NB4 (cell line): ENCODE results near the gene CSRP1.
A peak's percentile ranks its signal among the peaks of the same experiment; 100 is the strongest.

Experiments used
- DNase-seq: peaks from one replicate; pipeline ENCODE4 v3.0.0; 2010; ENCODE audit warnings: low read depth
- H3K4me3 ChIP-seq: one replicate; pipeline ENCODE4 v1.5.1; 2011; ENCODE audit warnings: mild to moderate bottlenecking, low read depth, low read length, moderate library complexity
- CTCF ChIP-seq: IDR thresholded peaks from one replicate; pipeline ENCODE4 v1.5.1; 2012; ENCODE audit warnings: low read depth, low read length
- MAX ChIP-seq: IDR thresholded peaks from 2 replicates; pipeline ENCODE4 v1.6.1; 2011; ENCODE audit warnings: low read depth, low read length
- MYC ChIP-seq: IDR thresholded peaks from 2 replicates; pipeline ENCODE4 v1.6.1; 2011; ENCODE audit warnings: low read depth, low read length
- POLR2A ChIP-seq: IDR thresholded peaks from 2 replicates; pipeline ENCODE4 v1.6.1; 2011; ENCODE audit warnings: mild to moderate bottlenecking; ENCODE audit not compliant: insufficient read length; ENCODE audit errors: extremely low read depth

CSRP1 gene

GRCh38 chr1:201459052-201459451 is 47.9 kb downstream of the CSRP1 start:
- DNase-seq: no peak
- H3K4me3 ChIP-seq: no peak overlapping the region
- TF ChIP-seq POLR2A (no peak), CTCF (no peak), MYC (no peak), MAX (no peak)

GRCh38 chr1:201457508-201457960 is 49.4 kb downstream of the CSRP1 start:
- TF ChIP-seq MYC (no peak), POLR2A (no peak), CTCF (no peak), MAX (no peak)
- no peak for DNase-seq
- no peak overlapping the region for H3K4me3 ChIP-seq

GRCh38 chr1:201456499-201457309 is 50.2 kb downstream of the CSRP1 start:
- H3K4me3 ChIP-seq: no peak overlapping the region
- peak; percentile 60 for DNase-seq
- TF ChIP-seq CTCF: no peak
- TF ChIP-seq POLR2A: no peak
- TF ChIP-seq MAX: no peak
- TF ChIP-seq MYC: no peak

- TF ChIP-seq CTCF: no peak
- no peak for TF ChIP-seq MAX
- DNase-seq: no peak
These were observed 51.8 kb downstream of the CSRP1 start for GRCh38 chr1:201455098-201455497.

GRCh38 chr1:201454608-201455007 is 52.3 kb downstream of the CSRP1 start:
- no peak overlapping the region for H3K4me3 ChIP-seq
- no peak for TF ChIP-seq MYC
- no peak for TF ChIP-seq CTCF
- TF ChIP-seq POLR2A: no peak
- TF ChIP-seq MAX: no peak
- DNase-seq: no peak

More at GRCh38 chr1:201455098-201455497, 51.8 kb downstream of the CSRP1 start:
- H3K4me3 ChIP-seq: no peak overlapping the region
